22Rv1 (cell line): ENCODE measurements around the gene UNC119B.

Experiments
- CTCF ChIP-seq: fragments of 450-650 bp; IDR thresholded peaks from 2 replicates; pipeline ENCODE4 v1.5.1; 2017; ENCODE audit warnings: mild to moderate bottlenecking
- ZFX ChIP-seq: fragments of 450-650 bp; IDR thresholded peaks from 2 replicates; pipeline ENCODE4 v1.6.1; 2017; ENCODE audit warnings: antibody characterized with exemption, borderline replicate concordance

DNA sequence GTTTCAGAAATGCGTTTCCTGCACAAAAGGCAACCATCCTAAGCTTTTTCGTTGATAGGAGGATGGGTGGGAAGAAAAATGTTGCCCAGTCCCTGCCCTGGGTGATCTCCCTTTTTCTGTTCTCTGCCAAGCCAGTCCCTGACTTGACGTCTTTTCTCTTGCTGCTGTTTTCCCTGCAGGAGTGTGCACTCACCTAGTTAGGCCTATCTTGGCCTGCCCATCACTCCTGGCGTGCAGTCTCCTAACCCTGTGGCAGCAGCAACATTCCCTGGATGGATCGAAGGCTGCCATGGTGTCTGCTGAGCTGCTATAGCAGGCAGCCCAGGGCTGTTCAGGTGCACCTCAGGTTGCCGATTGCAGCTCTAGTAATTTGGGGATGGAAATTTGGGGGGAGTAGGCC lies 1.2 kb downstream of the UNC119B start:
- TF ChIP-seq CTCF (no peak), ZFX (no peak)
